ENCODE measurements around the gene WDFY3. TPM values are rescaled to one million over a fixed set of nuclear protein-coding genes. Genes with fewer than 3 reads are reported as not detected.
"Not testable (repeated sequence)": the region's sequence is repeated elsewhere in the genome, so short reads cannot be mapped to it uniquely, and the experiment has no call there.

Gene WDFY3
- total RNA-seq, 1 experiment from 2014 or later = 42.7 TPM

DNA sequence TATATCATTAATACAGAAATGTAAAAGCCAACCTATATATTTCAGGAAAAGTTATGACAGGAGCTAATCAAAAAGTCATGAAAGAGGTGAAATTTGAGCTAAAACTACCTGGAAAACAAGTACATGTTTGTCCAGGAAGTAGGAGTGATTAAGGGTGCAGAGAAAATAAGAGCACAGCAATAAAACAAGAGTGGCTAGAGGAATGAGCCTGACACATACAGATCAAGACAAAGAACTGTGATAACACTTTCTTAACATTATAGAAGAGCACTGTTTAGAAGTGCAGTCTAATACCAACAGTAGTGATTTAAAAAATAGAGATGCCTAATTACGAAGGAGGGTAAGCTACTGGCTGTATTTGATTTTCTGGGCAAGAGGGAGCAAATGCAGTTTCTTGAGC, 125.1 kb downstream of the WDFY3 start:
- peaks cover 10% of the 10 kb centered on the region for H3K36me3 Mint-ChIP-seq (ENCODE audit: insufficient read depth, unreplicated experiment)
- H3K4me3 ChIP-seq (ENCODE audit: low read depth, low read length) = no peak overlapping the region
- H3K4me1 ChIP-seq = no peaks in the 10 kb centered on the region
- H3K9me3 ChIP-seq = no peaks in the 10 kb centered on the region
- peaks cover 6% of the 10 kb centered on the region for H3K4me1 Mint-ChIP-seq (ENCODE audit: low read depth, unreplicated experiment)
- intact Hi-C loops (cut with micrococcal nuclease; ENCODE audit: unreplicated experiment) = no loop called here
- H3K27me3 Mint-ChIP-seq (ENCODE audit: insufficient read depth, unreplicated experiment) = no peaks in the 10 kb centered on the region
- DNase-seq = no peak
- H3K36me3 ChIP-seq (ENCODE audit: control insufficient read depth, insufficient read depth, low read length) = no peaks in the 10 kb centered on the region
- CTCF ChIA-PET = no interaction called here
- POLR2A ChIA-PET = no interaction called here
- H3K4me3 Mint-ChIP-seq (ENCODE audit: unreplicated experiment) = no peak overlapping the region
- H3K27me3 ChIP-seq (replicated peaks; ENCODE audit: control insufficient read depth, insufficient read depth, low read length) = no peaks in the 10 kb centered on the region
- no TSS peak for BruUV-seq (replicated peaks)
- TF ChIP-seq, protein P1, sequence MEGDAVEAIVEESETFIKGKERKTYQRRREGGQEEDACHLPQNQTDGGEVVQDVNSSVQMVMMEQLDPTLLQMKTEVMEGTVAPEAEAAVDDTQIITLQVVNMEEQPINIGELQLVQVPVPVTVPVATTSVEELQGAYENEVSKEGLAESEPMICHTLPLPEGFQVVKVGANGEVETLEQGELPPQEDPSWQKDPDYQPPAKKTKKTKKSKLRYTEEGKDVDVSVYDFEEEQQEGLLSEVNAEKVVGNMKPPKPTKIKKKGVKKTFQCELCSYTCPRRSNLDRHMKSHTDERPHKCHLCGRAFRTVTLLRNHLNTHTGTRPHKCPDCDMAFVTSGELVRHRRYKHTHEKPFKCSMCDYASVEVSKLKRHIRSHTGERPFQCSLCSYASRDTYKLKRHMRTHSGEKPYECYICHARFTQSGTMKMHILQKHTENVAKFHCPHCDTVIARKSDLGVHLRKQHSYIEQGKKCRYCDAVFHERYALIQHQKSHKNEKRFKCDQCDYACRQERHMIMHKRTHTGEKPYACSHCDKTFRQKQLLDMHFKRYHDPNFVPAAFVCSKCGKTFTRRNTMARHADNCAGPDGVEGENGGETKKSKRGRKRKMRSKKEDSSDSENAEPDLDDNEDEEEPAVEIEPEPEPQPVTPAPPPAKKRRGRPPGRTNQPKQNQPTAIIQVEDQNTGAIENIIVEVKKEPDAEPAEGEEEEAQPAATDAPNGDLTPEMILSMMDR (IDR thresholded peaks at IDR 0.05; ENCODE audit: insufficient read depth in 1 of 2, low read depth in 1 of 2, low read length in 1 of 2, severe bottlenecking in 1 of 2, unreplicated experiment in 1 of 2) = no peak
- no peak overlapping the region for H3K27ac Mint-ChIP-seq (ENCODE audit: unreplicated experiment)
- no peaks in the 10 kb centered on the region for H3K9me3 Mint-ChIP-seq (ENCODE audit: unreplicated experiment)

- Histone ChIP-seq H3K36me3 (ENCODE audit: control insufficient read depth, insufficient read depth, low read length) (no peaks in the 10 kb centered on the region), H3K4me3 (ENCODE audit: low read depth, low read length) (no peak overlapping the region), H3K9me3 (no peaks in the 10 kb centered on the region), H3K4me1 (no peaks in the 10 kb centered on the region), H3K27me3 (replicated peaks; ENCODE audit: control insufficient read depth, insufficient read depth, low read length) (no peaks in the 10 kb centered on the region)
- BruUV-seq (replicated peaks) = no TSS peak
- peaks cover 6% of the 10 kb centered on the region for H3K4me1 Mint-ChIP-seq (ENCODE audit: low read depth, unreplicated experiment)
- H3K27me3 Mint-ChIP-seq (ENCODE audit: insufficient read depth, unreplicated experiment) = no peaks in the 10 kb centered on the region
- H3K27ac Mint-ChIP-seq (ENCODE audit: unreplicated experiment) = no peak overlapping the region
- TF ChIP-seq, protein P1 (IDR thresholded peaks at IDR 0.05; ENCODE audit: insufficient read depth in 1 of 2, low read depth in 1 of 2, low read length in 1 of 2, severe bottlenecking in 1 of 2, unreplicated experiment in 1 of 2) = no peak
- ChIA-PET POLR2A (no interaction called here), CTCF (no interaction called here)
- no peak overlapping the region for H3K4me3 Mint-ChIP-seq (ENCODE audit: unreplicated experiment)
- peaks cover 16% of the 10 kb centered on the region for H3K36me3 Mint-ChIP-seq (ENCODE audit: insufficient read depth, unreplicated experiment)
- DNase-seq = no peak
- intact Hi-C loops (cut with micrococcal nuclease; ENCODE audit: unreplicated experiment) = no loop called here
- H3K9me3 Mint-ChIP-seq (ENCODE audit: unreplicated experiment) = no peaks in the 10 kb centered on the region
Observed at GRCh38 chr4:84837751-84838150, 128.7 kb downstream of the WDFY3 start.

DNA sequence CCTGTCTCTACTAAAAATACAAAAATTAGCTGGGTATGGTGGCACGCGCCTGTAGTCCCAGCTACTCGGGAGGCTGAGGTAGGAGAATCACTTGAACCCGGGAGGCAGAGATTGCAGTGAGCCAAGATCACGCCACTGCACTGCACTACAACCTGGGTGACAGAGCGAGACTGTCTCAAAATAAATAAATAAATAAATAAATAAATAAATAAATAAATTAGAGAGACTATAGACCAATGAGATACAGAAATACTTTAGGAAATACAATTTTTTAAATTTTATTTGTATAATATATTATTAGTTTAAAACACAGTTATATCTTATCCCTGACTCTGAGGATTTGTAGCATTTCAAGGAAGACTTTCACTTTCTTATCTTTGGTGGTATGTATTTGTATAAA, 136.9 kb downstream of the WDFY3 start:
- DNase-seq; H3K9me3 ChIP-seq; H3K4me1 Mint-ChIP-seq (ENCODE audit: low read depth, unreplicated experiment); H3K27ac Mint-ChIP-seq (ENCODE audit: unreplicated experiment); H3K36me3 ChIP-seq (ENCODE audit: control insufficient read depth, insufficient read depth, low read length); intact Hi-C loops (cut with micrococcal nuclease; ENCODE audit: unreplicated experiment); H3K27me3 ChIP-seq (replicated peaks; ENCODE audit: control insufficient read depth, insufficient read depth, low read length); H3K9me3 Mint-ChIP-seq (ENCODE audit: unreplicated experiment); H3K4me3 Mint-ChIP-seq (ENCODE audit: unreplicated experiment); BruUV-seq (replicated peaks); H3K36me3 Mint-ChIP-seq (ENCODE audit: insufficient read depth, unreplicated experiment); H3K4me1 ChIP-seq; H3K4me3 ChIP-seq (ENCODE audit: low read depth, low read length); CTCF ChIA-PET; POLR2A ChIA-PET; H3K27me3 Mint-ChIP-seq (ENCODE audit: insufficient read depth, unreplicated experiment): not testable (repeated sequence)

DNA sequence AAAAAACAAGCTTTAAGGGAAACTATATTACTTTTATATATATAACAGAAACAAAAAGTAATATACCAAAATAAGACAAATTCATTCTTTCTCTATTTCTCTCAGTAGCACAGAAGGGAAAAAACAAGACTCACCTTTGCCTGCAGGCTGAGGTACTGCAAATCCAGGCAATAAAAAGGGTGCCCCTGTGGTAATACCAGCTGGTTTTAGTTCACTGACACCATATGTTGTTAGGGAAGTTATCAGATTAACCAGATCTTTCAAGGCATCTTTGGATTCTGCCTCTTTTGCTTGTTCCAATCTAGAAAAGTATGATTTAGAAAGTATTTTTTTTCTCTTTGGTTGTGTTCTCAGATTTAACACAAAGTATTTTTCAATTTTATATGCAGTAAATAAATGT, 139.8 kb downstream of the WDFY3 start:
- Histone ChIP-seq H3K4me1 (no peaks in the 10 kb centered on the region), H3K4me3 (ENCODE audit: low read depth, low read length) (no peak overlapping the region), H3K27me3 (replicated peaks; ENCODE audit: control insufficient read depth, insufficient read depth, low read length) (no peaks in the 10 kb centered on the region), H3K36me3 (ENCODE audit: control insufficient read depth, insufficient read depth, low read length) (no peaks in the 10 kb centered on the region), H3K9me3 (no peaks in the 10 kb centered on the region)
- POLR2A ChIA-PET = no interaction called here
- no peaks in the 10 kb centered on the region for H3K36me3 Mint-ChIP-seq (ENCODE audit: insufficient read depth, unreplicated experiment)
- no peak for DNase-seq
- intact Hi-C loops (cut with micrococcal nuclease; ENCODE audit: unreplicated experiment) = no loop called here
- no peak overlapping the region for H3K4me3 Mint-ChIP-seq (ENCODE audit: unreplicated experiment)
- no peak overlapping the region for H3K27ac Mint-ChIP-seq (ENCODE audit: unreplicated experiment)
- H3K27me3 Mint-ChIP-seq (ENCODE audit: insufficient read depth, unreplicated experiment) = no peaks in the 10 kb centered on the region
- no peaks in the 10 kb centered on the region for H3K4me1 Mint-ChIP-seq (ENCODE audit: low read depth, unreplicated experiment)
- no TSS peak for BruUV-seq (replicated peaks)
- CTCF ChIA-PET = no interaction called here
- TF ChIP-seq, protein P1 (IDR thresholded peaks at IDR 0.05; ENCODE audit: insufficient read depth in 1 of 2, low read depth in 1 of 2, low read length in 1 of 2, severe bottlenecking in 1 of 2, unreplicated experiment in 1 of 2) = no peak
- no peaks in the 10 kb centered on the region for H3K9me3 Mint-ChIP-seq (ENCODE audit: unreplicated experiment)
